Activated effector memory CD4-positive, alpha-beta T cell treated with Interleukin-2 at 50 U/mL for 16 hours (primary cell): ENCODE results near the gene DCDC1.

Experiments
- DNase-seq: peaks from one replicate; pipeline ENCODE4 v3.0.0-alpha.2; 2020

The DCDC1 gene

GRCh38 chr11:30823119-30823518 is 546.4 kb downstream of the DCDC1 start:
- DNase-seq: no peak

- no peak for DNase-seq
These were observed 548.0 kb downstream of the DCDC1 start for GRCh38 chr11:30821438-30821965.

GRCh38 chr11:30818721-30819120 is 550.8 kb downstream of the DCDC1 start:
- no peak for DNase-seq

GRCh38 chr11:30816959-30817880 is 552.3 kb downstream of the DCDC1 start:
- DNase-seq: no peak

GRCh38 chr11:30815619-30816018 is 553.9 kb downstream of the DCDC1 start:
- DNase-seq: no peak

GRCh38 chr11:30814737-30815136 is 554.8 kb downstream of the DCDC1 start:
- no peak for DNase-seq
